LNCaP clone FGC (cell line): ENCODE results near the gene AK8.

Source experiments
- DNase-seq: peaks from one replicate; pipeline ENCODE4 v3.0.0-alpha.2; 2011; ENCODE audit warnings: low read depth
- H3K4me3 ChIP-seq: 2 replicates; pipeline ENCODE4 v1.5.1; 2011; ENCODE audit warnings: mild to moderate bottlenecking, low read depth, low read length, control low read depth
- TF ChIP-seq, protein P1 (sequence below): IDR thresholded peaks from 2 replicates; pipeline ENCODE4 v1.5.1; 2012; ENCODE audit warnings: mild to moderate bottlenecking; ENCODE audit not compliant: control insufficient read depth, insufficient read depth; ENCODE audit errors: extremely low read depth

AK8 gene

DNA sequence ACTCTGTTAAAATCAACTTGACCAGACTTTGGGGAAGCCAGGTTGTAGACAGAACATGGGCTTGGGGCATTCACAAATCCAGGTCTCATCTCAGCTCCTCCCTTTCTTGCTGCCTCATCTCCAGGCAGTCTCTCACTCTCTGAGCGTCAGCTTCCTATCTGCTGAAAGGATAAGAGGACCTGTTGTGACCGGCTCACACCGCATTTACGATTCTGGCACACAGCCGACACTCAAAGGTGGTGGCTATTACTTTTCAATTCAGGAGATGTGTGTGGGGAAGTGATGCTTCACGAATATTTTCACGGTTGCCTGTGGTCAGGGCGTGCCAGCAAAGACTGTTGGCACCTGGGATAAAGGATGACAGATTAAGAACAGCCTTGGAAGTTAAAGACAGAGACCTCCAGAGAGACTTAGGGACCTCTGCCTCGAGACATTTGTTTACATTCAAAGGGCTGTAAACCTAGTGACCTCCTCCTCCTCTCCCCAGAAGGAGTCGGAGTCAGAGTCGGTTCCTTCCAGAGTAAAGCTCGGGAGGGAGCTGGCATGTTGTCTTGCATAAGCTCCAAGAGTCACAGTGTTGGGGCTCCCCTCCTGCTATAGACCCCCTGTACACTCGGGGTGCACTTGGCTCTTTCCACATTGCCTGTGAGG is 83.2 kb downstream of the AK8 start:
- DNase-seq, result peak; percentile 22
- TF ChIP-seq, protein P1, sequence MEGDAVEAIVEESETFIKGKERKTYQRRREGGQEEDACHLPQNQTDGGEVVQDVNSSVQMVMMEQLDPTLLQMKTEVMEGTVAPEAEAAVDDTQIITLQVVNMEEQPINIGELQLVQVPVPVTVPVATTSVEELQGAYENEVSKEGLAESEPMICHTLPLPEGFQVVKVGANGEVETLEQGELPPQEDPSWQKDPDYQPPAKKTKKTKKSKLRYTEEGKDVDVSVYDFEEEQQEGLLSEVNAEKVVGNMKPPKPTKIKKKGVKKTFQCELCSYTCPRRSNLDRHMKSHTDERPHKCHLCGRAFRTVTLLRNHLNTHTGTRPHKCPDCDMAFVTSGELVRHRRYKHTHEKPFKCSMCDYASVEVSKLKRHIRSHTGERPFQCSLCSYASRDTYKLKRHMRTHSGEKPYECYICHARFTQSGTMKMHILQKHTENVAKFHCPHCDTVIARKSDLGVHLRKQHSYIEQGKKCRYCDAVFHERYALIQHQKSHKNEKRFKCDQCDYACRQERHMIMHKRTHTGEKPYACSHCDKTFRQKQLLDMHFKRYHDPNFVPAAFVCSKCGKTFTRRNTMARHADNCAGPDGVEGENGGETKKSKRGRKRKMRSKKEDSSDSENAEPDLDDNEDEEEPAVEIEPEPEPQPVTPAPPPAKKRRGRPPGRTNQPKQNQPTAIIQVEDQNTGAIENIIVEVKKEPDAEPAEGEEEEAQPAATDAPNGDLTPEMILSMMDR, result no peak
- no peak overlapping the region for H3K4me3 ChIP-seq

DNA sequence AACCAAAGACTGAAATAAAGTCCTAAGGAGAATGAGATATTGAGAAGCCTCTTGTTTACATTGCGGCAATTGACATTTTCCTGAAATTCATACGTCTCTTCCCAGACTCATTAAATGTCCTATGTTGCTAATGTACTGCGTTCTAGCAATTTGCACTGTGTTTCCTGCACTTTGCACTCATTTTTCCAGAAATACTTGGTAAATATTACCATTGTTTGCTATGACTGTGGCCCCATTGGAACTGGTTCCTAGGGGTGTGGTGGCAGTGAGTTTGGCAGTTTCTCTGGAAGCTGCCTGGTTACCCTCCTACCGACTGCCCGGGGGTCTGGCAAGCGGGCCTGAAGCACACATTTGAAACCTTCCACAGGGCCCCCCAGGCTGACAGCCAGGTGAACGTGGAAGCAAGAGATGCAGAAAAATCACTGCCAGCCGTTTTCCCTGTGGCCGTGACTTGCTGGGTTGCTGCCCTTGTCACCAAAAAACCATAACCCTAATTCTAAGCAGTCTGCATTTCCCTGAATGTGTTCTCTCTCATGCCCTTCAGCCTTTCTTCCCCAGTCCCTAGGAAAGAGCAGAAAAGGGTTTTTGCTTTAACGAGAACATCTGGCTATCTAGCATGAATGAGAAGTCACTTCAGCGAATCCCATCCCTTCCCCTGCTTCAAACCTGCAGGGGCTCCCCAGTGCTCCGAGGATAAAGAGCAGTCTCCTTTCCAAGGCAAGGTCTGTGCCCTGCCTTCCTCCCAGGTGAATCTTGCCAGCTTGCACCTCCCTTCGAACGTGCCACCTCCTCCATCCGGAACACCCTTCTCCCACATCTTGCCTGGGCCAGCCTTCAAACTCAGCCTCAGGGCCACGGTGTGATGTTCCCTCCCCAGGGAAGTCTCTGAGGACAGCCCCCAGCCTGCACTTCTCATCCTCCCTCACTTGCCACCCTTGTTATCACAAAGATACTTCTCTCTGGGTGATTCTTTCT is 84.2 kb downstream of the AK8 start:
- no peak overlapping the region for H3K4me3 ChIP-seq
- TF ChIP-seq, protein P1, result no peak
- DNase-seq, result no peak

DNA sequence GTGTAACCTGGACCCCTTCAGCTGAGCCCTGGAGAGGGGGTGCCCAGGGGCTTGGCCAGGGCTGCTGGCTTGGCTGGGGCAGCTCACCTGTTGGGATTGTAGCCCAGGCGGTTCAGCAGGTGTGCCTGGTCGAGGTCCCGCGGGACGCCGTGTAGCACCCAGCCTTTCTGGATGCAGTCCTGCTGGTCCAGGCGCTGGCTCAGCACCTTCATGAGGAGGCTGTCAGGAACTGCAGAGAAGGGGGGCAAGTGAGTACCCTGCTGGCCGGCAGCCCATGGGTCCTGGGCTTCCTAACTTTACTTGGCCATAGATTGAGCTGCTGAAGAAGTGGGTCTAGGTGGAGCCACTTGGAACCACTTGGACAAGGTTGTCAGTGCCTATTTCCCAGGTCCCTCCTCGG is 85.5 kb downstream of the AK8 start:
- no peak overlapping the region for H3K4me3 ChIP-seq
- TF ChIP-seq, protein P1, result no peak
- DNase-seq, result no peak

DNA sequence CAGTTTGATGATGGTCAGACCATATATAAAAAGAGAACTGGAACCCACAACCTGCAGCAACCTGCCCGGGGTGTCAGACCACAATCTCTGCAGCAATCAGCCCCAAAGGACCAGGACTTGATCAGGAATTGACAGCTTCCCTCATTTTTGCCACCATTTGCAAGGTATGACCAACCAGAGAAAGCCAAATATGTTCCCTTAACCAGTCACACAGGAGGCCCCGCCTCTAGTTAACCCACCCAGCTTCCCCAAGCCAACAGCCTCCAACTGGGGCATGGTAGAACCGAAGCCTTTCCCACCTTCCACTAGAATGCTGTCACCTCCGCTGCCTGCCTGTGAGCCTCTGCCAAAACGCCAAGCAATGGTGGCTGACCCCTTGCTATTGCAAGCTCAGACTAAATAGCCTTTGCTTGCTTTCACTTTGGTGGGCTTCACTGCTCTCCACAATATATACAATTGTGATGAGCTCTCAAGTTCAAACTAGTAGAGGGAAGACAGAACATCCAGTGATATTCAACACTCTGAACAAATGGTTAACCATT is 86.3 kb downstream of the AK8 start:
- TF ChIP-seq, protein P1, result no peak
- no peak overlapping the region for H3K4me3 ChIP-seq
- DNase-seq, result no peak

DNA sequence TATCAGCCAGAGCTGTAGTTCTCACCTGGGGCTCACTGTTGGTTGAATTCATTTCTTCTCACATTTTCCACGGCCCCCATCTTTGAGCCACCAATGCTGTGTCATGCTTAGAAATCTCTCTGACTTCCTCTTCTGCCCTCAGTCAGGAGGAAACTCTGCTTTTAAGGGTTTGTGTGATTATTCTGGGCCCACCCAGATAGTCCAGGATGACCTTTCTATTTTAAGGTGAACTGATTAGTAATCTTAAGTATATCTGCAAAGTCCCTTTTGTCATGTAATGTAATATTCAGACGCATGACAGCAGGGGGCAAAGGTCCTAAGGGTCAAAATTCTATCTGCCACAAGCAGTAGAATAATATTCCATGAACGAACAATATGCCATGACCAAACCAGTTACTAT is 88.4 kb downstream of the AK8 start:
- H3K4me3 ChIP-seq, result no peak overlapping the region
- TF ChIP-seq, protein P1, result no peak
- DNase-seq, result no peak

DNA sequence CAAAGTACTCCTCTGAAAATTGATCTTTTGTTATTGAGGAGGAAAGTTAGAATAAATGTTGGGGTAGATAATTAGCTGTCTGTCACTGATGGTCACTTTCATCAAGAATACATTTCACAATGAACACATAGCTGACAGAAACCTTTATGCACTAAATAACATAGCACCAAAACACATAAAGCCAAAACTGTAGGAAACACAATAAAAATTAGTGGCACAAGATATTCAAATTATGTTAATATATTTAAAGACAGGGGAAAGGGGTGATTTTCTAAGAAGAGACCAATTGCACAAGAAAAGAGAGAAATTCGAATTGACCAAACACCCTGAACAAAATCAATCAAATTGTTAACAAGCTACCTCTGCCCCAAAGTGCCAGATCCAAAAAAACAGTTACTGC is 89.7 kb downstream of the AK8 start:
- TF ChIP-seq, protein P1, result no peak
- DNase-seq, result no peak
- H3K4me3 ChIP-seq, result no peak overlapping the region
